GM19193 (cell line): ENCODE measurements around the gene CRYGN.

Experiments
- POLR2A ChIP-seq: IDR thresholded peaks from 4 replicates; pipeline ENCODE4 v1.6.1; 2011; ENCODE audit not compliant: insufficient read depth, insufficient read length; ENCODE audit errors: extremely low read depth

CRYGN gene

DNA sequence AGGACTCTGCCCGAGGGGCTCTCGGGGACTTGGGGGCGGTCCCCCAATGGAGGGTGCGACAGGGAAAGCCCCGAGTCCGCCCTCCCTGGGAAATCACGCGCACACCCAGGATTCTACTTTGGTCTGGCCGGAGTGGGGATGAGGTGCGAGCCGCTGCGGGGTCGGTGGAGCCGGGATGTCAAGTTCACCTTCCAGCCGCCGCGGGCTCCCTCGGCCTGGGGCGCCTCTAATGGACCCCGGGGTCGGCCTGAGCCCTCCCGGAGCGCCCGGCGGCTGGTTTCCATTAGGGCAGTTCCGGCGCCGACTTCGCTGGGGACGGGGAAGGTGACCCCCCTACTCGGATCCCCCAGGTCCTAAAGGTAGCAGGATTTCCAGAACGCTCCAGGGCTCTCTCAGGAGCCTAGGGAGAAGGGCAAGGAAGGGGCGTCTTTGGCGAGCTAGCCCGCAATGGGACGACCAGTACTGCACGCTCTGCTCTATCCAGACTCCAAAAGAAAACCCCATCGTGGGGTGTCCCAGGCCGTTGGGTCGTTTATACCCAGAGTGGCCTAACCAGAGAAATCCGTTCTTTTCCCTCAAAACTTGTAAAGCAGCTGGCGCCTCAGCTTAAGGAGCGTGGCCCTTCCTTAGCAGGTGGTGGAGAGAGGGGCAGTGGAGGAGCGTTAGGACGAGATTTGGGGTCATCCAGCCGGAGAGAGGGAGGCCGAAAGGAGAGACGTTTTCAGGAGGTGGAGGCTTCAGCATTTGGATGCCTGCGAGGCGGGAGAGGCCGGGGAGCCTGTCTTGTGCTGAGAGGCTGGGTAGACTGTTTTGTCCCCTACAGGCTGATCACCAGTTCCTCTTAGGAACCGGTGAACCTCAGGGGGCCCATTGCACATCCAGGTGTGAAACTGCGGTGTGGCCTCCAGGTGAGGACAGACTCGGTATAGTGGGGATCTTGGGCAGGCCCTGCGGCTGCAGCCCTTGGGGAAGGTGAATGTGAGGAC lies 29.2 kb downstream of the CRYGN start:
- no peak for TF ChIP-seq POLR2A

DNA sequence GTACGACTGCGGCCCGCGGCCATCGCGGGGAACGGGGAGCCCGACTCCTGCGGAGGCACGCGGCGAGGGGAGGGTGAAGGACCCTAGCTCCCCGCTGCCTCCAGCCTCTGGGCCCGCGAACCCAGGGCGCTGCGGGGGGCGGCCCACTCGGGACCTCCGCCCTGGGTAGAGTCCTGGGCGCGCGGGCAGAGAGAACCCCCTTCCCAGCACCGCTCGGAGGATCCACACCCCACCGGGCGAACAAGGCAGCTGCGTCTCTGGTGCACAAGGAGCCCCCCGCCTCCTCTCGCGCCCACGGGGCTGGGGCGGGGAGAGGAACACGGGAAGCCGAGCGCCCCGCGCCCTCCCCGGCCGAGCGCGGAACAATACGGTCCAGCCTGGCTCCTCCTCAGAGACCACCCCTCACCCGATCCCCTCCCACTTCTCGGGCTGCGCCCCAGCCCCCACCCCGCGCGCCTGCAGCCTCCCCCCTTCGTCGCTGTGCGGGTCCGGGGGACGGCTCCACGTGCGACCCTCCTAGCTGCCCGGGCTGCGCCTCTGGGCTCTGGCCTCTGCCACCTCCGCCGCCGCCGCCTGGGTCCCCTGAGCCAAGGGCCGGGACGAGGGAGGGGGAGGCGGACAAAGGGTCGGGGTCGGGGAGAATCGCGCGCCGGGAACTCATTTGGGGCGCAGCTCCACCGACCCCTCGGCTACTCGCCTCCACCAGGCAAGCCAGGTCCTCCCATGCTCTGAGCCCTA lies 30.1 kb downstream of the CRYGN start, which contains the start of gene WDR86:
TSS of gene WDR86 (minus strand) at position 372 of the 738 bp plus-strand sequence. CDS start 449 bp downstream, outside the sequence.
- TF ChIP-seq POLR2A = no peak

DNA sequence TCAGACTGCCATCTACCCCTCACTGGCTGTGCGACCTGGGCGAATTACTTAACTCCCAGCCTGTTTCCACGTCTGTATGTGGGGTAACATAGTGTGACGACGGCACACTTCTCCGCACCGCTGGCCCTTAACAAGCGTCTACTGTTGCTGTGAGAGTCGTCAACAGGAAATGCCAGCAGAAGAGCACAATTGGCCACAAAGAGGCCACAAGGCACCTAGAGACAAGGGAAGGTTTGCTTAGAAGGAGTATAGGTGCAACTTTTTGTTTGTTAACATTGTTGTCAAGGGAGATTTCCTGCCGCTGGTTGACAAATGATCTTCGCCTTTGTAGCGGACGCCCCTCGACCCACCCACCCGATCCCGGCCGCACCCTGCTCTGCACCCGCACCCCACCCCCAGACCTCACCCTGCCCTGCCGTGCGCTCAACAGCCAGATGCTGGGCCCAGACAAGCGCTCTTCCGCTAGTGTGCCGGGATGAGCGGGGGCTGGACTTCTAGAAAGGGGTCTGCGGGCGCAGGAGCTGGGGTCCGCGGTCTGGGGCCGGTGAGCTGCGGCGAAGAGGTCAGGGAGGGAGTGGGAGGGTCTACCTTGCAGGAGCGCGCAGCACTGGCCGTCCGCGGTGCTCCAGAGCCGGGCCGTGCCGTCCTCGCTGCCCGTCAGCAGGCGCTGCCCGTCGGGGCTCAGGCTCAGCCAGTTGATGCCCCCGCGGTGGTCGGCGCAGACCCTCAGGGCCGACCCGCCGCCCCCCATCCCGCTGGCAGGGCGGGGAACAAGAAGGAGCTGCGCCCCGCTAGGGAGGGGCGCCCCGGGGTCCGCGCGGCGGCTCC lies 30.9 kb downstream of the CRYGN start:
- no peak for TF ChIP-seq POLR2A

DNA sequence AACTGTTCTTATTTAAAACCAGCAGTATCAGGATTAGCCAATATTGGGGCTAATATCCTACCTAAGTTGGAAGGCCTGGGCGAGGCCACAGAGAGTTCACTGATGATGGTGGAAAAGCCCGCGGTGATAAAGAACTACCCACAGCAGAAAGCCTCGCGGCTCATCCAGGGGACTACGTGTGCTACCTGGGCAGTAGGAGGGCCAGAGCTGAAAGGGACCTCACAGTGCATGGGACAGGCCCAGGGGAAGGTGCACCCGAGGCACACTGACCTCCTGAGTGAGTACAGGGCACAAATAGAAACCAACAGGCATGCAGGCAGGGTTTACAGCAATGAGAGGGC lies 31.5 kb downstream of the CRYGN start:
- no peak for TF ChIP-seq POLR2A

DNA sequence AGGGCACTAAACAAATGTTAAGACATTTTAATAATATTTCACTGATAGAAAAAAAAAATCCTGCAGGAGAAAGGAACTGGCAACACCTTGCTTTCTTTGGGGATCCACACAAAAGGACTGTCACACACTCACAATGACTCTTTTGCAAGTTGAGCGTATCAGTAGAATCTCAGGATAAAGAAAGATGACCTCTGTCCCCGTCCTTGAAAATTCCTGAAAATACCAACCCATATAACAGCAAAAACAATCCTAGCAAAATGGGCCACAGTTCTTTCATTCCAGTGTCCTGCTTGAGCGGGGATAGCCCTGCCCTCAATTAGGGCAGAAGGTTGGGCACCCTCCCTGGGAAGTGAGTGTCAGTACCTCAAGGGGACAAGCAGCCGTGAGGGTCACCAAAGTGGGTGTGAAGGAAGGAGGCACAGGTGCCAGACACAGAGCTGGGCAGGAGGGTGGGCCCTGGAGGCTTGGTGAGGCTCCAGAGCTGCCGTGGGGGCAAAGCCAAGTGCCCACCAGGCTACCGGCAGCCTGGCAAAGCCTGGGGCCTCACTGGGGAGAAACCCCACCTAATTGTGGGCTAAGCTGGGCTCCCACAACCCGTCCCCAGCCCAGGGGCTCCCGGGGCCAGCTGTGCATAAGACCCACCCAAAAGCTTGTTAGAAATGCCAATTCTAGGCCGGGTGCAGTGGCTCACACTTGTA lies 32.9 kb downstream of the CRYGN start:
- TF ChIP-seq POLR2A = no peak

DNA sequence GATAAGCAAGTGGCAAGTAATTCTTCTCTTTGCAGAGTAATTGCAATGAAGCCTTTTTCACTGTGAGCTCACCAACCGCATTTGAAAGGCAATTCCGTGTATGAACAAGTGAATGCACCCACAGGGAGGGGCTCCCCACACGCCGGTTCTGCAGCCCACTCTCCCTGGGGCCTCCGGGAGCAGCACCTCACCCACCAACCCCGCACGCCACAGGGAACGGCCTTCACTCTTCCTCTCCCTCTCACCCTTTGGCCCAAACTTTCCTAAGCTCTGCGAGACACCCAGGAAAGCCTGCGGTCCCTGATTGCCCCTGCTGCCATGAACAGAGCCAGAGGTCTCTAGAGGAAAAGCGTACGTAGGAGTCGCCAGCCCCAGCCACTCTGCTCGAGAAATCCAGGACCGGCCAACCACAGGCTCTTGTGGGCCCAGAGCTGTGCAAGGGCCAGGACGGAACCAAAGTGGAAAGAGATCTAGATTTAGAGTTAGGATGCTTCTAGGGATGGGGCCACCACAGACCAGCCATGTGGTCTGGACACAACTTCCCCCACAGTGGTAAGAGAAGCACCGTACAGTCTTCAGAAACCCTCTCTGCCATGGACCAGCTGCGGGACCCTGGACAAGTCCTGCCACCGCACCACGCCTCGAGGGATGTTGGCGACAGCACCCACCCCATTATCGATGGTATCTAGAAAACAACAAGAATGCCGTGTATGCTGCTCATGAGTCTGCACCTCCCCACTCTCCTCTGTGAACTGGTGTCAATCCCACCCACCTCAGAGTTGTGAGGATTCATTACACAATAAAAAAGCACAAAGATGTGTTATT lies 33.7 kb downstream of the CRYGN start:
- TF ChIP-seq POLR2A = no peak

DNA sequence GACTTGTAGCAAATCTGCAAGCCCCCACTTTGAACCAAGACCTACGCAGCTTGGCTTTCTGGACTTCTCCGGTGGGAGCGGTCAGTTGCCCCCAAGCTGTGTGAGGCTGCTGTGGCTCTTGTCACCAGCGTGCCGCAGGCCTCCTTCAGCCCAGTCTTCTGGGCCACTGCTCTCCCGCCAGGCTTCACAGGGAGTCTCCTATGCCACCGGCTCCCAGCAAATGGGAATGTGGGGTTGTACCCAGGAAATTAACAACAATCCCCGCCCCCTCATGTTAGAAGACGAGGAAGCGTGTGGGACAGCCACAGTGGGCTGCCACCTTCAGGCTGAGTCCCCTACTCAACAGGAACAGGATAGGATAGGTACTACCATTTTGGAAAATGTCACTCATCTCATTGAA lies 34.4 kb downstream of the CRYGN start:
- no peak for TF ChIP-seq POLR2A

DNA sequence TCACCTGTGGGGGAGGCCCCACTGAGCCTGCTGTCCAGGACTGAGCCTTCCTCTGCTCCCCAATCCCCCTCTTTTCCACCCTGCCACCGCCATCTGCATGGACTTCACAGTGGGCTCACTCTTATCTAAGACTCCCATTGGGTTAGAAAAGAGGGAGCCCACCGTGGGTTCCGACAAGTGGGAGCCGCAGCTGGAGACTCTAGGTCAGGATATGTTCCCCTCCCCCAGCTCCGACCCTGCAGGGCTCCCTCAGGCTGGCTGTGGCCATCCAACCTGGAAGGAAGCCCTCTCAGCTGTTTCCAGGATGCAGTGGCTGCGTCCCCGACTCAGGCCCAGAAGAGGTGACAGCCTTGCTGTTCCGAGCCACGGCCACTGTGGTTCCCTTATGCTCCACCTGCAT lies 34.9 kb downstream of the CRYGN start:
- TF ChIP-seq POLR2A = no peak

DNA sequence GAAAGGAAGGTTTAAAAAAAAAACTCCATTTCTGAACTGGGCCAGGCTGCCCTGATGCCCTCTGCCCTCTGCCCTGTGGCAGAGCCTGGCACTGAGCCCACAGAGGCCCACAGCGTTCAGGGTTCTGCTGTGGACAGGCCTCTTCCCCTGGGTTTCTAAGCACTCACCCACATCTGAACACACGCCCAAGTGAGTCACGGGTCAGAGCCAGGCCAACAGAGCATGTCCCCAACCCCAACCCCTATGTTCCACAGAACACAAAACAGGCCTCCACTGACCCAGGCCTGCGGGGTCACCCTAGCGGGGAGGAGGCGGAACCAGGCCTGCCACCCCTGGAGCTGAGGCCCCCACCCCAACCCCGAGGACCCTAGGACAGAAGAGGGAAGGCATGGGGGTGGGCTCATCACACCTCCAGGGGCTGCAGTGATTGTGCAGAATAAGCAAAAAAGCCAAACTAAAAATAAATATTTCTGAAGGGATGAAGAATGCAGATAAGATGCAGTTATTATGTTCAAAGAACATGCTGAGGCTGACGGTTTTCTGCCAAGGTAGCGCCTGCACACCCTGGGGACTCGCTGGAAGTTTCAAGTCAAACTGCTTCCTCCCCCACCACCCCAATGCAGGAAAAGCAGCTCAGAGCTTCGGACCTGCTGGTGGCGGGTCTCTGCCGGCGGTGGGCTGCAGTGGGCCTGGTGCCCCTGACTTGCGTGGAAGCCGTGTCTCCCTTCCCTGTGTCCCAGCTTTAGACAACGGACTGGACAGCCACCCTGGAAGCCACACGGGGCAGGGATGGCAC lies 35.5 kb downstream of the CRYGN start:
- no peak for TF ChIP-seq POLR2A

DNA sequence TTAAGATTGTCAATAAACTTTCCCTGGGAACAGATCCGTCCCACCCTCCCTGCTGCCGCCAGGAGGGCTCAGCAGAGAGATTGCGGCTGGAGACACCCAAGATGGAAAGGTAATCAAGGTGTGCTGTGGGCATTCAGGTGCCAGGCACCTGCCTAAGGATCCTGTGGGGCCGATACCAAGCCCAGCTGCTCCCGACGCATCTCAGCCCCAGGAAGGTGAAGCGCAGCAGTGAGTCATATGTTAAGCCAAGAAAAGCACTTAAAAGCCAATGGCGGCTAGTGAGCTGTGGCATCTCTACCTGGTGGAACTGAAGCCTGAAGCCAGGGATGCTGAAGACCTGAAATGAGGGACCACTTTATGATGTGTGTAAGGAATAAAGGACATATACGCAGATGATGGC lies 36.2 kb downstream of the CRYGN start:
- TF ChIP-seq POLR2A = no peak

DNA sequence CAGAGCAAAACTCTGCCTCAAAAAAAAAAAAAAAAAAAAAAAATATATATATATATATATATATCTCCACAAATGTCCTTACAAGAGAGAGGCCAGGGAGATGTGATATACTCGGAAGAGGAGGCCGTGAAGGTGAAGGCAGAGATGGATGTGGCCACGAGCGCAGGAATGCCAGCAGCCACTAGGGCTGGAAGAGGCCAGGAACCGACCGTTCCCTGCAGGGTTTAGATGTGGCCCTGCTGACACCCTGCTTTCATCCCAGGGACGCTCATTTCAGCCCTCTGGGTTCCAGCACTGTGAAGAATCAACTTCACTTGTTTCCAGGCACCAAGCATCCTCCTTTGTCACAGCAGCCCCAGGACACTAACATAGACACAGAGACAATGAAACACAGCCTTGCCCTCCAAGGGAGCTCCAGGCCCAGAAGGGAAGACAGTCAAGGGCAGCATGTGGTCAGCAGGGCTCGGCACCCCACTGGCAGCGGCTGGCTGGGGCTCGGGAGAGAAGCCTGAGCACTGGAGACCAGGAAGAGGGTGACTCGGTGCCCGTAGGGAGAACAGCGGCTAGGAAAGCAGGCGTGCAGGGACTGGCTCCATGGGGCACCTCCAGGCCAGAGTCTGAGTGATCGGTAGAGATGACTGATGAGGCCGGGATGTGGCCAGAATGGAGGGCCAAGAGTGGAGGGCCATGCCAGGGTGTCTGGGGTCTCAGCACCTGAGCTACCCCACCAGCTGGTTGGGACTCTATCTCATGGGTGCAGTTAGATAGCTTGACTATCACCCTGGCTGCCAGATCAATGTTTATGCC lies 37.7 kb downstream of the CRYGN start:
- no peak for TF ChIP-seq POLR2A
